OCI-LY3 (cell line): ENCODE data around the gene ALDOB.

Experiments
- CTCF ChIP-seq: fragments of 200-600, 300-600 bp; sonication (generic); IDR thresholded peaks from 2 replicates; pipeline ENCODE4 v1.5.1; 2014; ENCODE audit warnings: antibody characterized with exemption, low read length, low read depth
- EZH2phosphoT487 ChIP-seq: fragments of 200-600 bp; shearing (Covaris generic); IDR thresholded peaks from 2 replicates; pipeline ENCODE4 v1.6.1; 2018; ENCODE audit warnings: antibody characterized with exemption, mixed run types, low read depth

GRCh38 chr9:101442736-101443135 lies 7.2 kb upstream of the ALDOB start:
- TF ChIP-seq CTCF = no peak
- no peak for TF ChIP-seq EZH2phosphoT487
